HepG2 (cell line): ENCODE data around the gene NBPF14.
"Not testable (repeated sequence)": the region's sequence is repeated elsewhere in the genome, so short reads cannot be mapped to it uniquely, and the experiment has no call there.

Experiments used
- BCL3 ChIP-seq: sonication (generic); formaldehyde crosslinking; IDR thresholded peaks from 2 replicates; pipeline ENCODE4 v1.5.1; 2020; ENCODE audit warnings: mild to moderate bottlenecking, missing genetic modification reagents, moderate library complexity
- BCLAF1 ChIP-seq: fragments of 450-650 bp; IDR thresholded peaks from 2 replicates; pipeline ENCODE4 v1.6.1; 2017; ENCODE audit warnings: mild to moderate bottlenecking
- CEBPG ChIP-seq: IDR thresholded peaks from 2 replicates; pipeline ENCODE4 v1.6.1; 2016
- CTCF ChIP-seq: sonication (generic); formaldehyde crosslinking; IDR thresholded peaks from 2 replicates; pipeline ENCODE4 v1.5.0; 2020; ENCODE audit warnings: mild to moderate bottlenecking, missing genetic modification reagents, moderate library complexity
- FOXJ3 ChIP-seq: sonication (generic); formaldehyde crosslinking; IDR thresholded peaks from 2 replicates; pipeline ENCODE4 v1.4.0; 2020; ENCODE audit warnings: missing genetic modification reagents, mild to moderate bottlenecking, borderline replicate concordance
- FOXO4 ChIP-seq: sonication (generic); formaldehyde crosslinking; conservative IDR thresholded peaks from 2 replicates; pipeline ENCODE4 v1.8.1; 2023; ENCODE audit warnings: missing genetic modification reagents
- KLF15 ChIP-seq: sonication (generic); formaldehyde crosslinking; IDR thresholded peaks from 2 replicates; pipeline ENCODE4 v1.8.1; 2023; ENCODE audit warnings: borderline replicate concordance, mild to moderate bottlenecking, inconsistent platforms, missing genetic modification reagents, mixed read lengths
- MXD1 ChIP-seq: sonication (generic); formaldehyde crosslinking; IDR thresholded peaks from 2 replicates; pipeline ENCODE4 v1.4.0; 2020; ENCODE audit warnings: mild to moderate bottlenecking, missing genetic modification reagents
- MXI1 ChIP-seq: IDR thresholded peaks from 3 replicates; pipeline ENCODE4 v1.6.1; 2012; ENCODE audit warnings: low read depth, low read length, inconsistent platforms, borderline replicate concordance
- NFIC ChIP-seq: IDR thresholded peaks from 2 replicates; pipeline ENCODE4 v1.6.1; 2012; ENCODE audit warnings: mild to moderate bottlenecking, low read length, inconsistent platforms
- PRPF4 ChIP-seq: fragments of 200-400 bp; formaldehyde crosslinking; IDR thresholded peaks from 2 replicates; pipeline ENCODE4 v1.6.1; 2016; ENCODE audit warnings: low read length, low read depth; ENCODE audit not compliant: poor library complexity, severe bottlenecking
- ZBTB21 ChIP-seq: sonication (generic); formaldehyde crosslinking; IDR thresholded peaks from 2 replicates; pipeline ENCODE4 v1.4.0; 2020; ENCODE audit warnings: missing genetic modification reagents
- ZNF3 ChIP-seq: IDR thresholded peaks from 2 replicates; pipeline ENCODE4 v1.7.0; 2017; ENCODE audit warnings: inconsistent platforms

- TF ChIP-seq ZBTB21 (CRISPR knock-in tag); CEBPG (CRISPR knock-in tag); FOXO4 (CRISPR knock-in tag); KLF15 (CRISPR knock-in tag); NFIC; CTCF (CRISPR knock-in tag); MXI1; BCL3; PRPF4; BCLAF1; FOXJ3 (CRISPR knock-in tag); ZNF3 (CRISPR knock-in tag); MXD1 (CRISPR knock-in tag): not testable (repeated sequence)
Measured at GRCh38 chr1:148523205-148524144, 72.3 kb downstream of the NBPF14 start.
